GM19023 (cell line): ENCODE results near the gene HACD3.

Experiments
- ATAC-seq: cut with Tn5 transposase; IDR thresholded peaks from one replicate; pipeline ENCODE4 v1.9.1; 2021; ENCODE audit warnings: mild to moderate bottlenecking, moderate library complexity; ENCODE audit not compliant: unreplicated experiment

HACD3 gene

GRCh38 chr15:65530318-65531111, at the start of gene HACD3:
HACD3 (plus strand) TSS chr15:65530463; CDS start chr15:65530632, 169 bp downstream.
- peak; percentile 86 for ATAC-seq

GRCh38 chr15:65484876-65485275, 45.4 kb upstream of the HACD3 start:
- no peak for ATAC-seq

GRCh38 chr15:65494076-65494475, 36.2 kb upstream of the HACD3 start:
- no peak for ATAC-seq

GRCh38 chr15:65509321-65509720, 20.9 kb upstream of the HACD3 start:
- no peak for ATAC-seq

- no peak for ATAC-seq
These were observed 18.1 kb upstream of the HACD3 start for GRCh38 chr15:65512189-65512588.

GRCh38 chr15:65512807-65513416, 17.4 kb upstream of the HACD3 start:
- ATAC-seq, result no peak

- ATAC-seq, result peak; percentile 98
These were observed 13.0 kb upstream of the HACD3 start, which contains the start of gene DPP8 for GRCh38 chr15:65516997-65517865. DPP8 (minus strand) TSS chr15:65517689; CDS start chr15:65512553, 5,136 bp downstream.

- no peak for ATAC-seq
These were observed 12.4 kb upstream of the HACD3 start for GRCh38 chr15:65517866-65518207.

GRCh38 chr15:65518633-65519285, 11.5 kb upstream of the HACD3 start:
- ATAC-seq, result no peak

GRCh38 chr15:65521350-65521749, 8.9 kb upstream of the HACD3 start:
- ATAC-seq, result no peak

- ATAC-seq, result no peak
These were observed 6.0 kb upstream of the HACD3 start for GRCh38 chr15:65524226-65524625.

- no peak for ATAC-seq
These were observed 4.6 kb upstream of the HACD3 start for GRCh38 chr15:65525622-65526021.

GRCh38 chr15:65528461-65529060, 1.7 kb upstream of the HACD3 start:
- no peak for ATAC-seq

GRCh38 chr15:65529762-65530317, 423 bp upstream of the HACD3 start:
- ATAC-seq, result peak; percentile 22

- no peak for ATAC-seq
These were observed 2.4 kb downstream of the HACD3 start for GRCh38 chr15:65532738-65533051.

GRCh38 chr15:65533057-65533756, 2.9 kb downstream of the HACD3 start:
- no peak for ATAC-seq

GRCh38 chr15:65535192-65535591, 4.9 kb downstream of the HACD3 start:
- no peak for ATAC-seq

- ATAC-seq, result no peak
These were observed 10.1 kb downstream of the HACD3 start for GRCh38 chr15:65540314-65540713.

GRCh38 chr15:65541231-65541820, 11.1 kb downstream of the HACD3 start:
- no peak for ATAC-seq
